ENCODE measurements around the gene OSER1. TPM values are rescaled to one million over a fixed set of nuclear protein-coding genes. Genes with fewer than 3 reads are reported as not detected.
"Not testable (repeated sequence)": the region's sequence is repeated elsewhere in the genome, so short reads cannot be mapped to it uniquely, and the experiment has no call there.

OSER1 gene
- total RNA-seq, 1 donor from 2014 or later = 25.6 TPM

GRCh38 chr20:44204156-44204831 lies 6.3 kb downstream of the OSER1 start:
- peak; percentile 79 for DNase-seq (ENCODE audit: extremely low read depth, low read depth, low spot score)

GRCh38 chr20:44203161-44203560 lies 7.4 kb downstream of the OSER1 start:
- no peak for DNase-seq (ENCODE audit: extremely low read depth, low read depth, low spot score)

GRCh38 chr20:44200983-44201382 lies 9.6 kb downstream of the OSER1 start:
- DNase-seq (ENCODE audit: extremely low read depth, low read depth, low spot score) = no peak

GRCh38 chr20:44200371-44200770 lies 10.2 kb downstream of the OSER1 start:
- DNase-seq (ENCODE audit: extremely low read depth, low read depth, low spot score) = no peak

GRCh38 chr20:44199877-44200276 lies 10.7 kb downstream of the OSER1 start:
- no peak for DNase-seq (ENCODE audit: extremely low read depth, low read depth, low spot score)

- no peak for DNase-seq (ENCODE audit: extremely low read depth, low read depth, low spot score)
Observed at GRCh38 chr20:44198872-44199271, 11.7 kb downstream of the OSER1 start.

GRCh38 chr20:44196271-44196670 lies 14.3 kb downstream of the OSER1 start:
- DNase-seq (ENCODE audit: extremely low read depth, low read depth, low spot score) = no peak

- no peak for DNase-seq (ENCODE audit: extremely low read depth, low read depth, low spot score)
Observed at GRCh38 chr20:44195605-44196004, 15.0 kb downstream of the OSER1 start.

- no peak for DNase-seq (ENCODE audit: extremely low read depth, low read depth, low spot score)
Observed at GRCh38 chr20:44193801-44194200, 16.8 kb downstream of the OSER1 start.

- DNase-seq (ENCODE audit: extremely low read depth, low read depth, low spot score) = not testable (repeated sequence)
Observed at GRCh38 chr20:44191640-44192039, 18.9 kb downstream of the OSER1 start.

- DNase-seq (ENCODE audit: extremely low read depth, low read depth, low spot score) = peak; percentile 72
Observed at GRCh38 chr20:44190197-44190852, 20.2 kb downstream of the OSER1 start.

- no peak for DNase-seq (ENCODE audit: extremely low read depth, low read depth, low spot score)
Observed at GRCh38 chr20:44188752-44189151, 21.8 kb downstream of the OSER1 start.

- DNase-seq (ENCODE audit: extremely low read depth, low read depth, low spot score) = no peak
Observed at GRCh38 chr20:44187772-44188709, 22.5 kb downstream of the OSER1 start.

- DNase-seq (ENCODE audit: extremely low read depth, low read depth, low spot score) = no peak
Observed at GRCh38 chr20:44187054-44187771, 23.4 kb downstream of the OSER1 start, which contains the start of gene JPH2. TSS of gene JPH2 (minus strand) at chr20:44187188. CDS start at chr20:44186705, 483 bp downstream.

- no peak for DNase-seq (ENCODE audit: extremely low read depth, low read depth, low spot score)
Observed at GRCh38 chr20:44186674-44187053, 23.9 kb downstream of the OSER1 start.

- no peak for DNase-seq (ENCODE audit: extremely low read depth, low read depth, low spot score)
Observed at GRCh38 chr20:44186201-44186600, 24.4 kb downstream of the OSER1 start.

GRCh38 chr20:44185574-44185973 lies 25.0 kb downstream of the OSER1 start:
- DNase-seq (ENCODE audit: extremely low read depth, low read depth, low spot score) = no peak

GRCh38 chr20:44183282-44183681 lies 27.3 kb downstream of the OSER1 start:
- no peak for DNase-seq (ENCODE audit: extremely low read depth, low read depth, low spot score)

GRCh38 chr20:44182863-44183262 lies 27.7 kb downstream of the OSER1 start:
- no peak for DNase-seq (ENCODE audit: extremely low read depth, low read depth, low spot score)

- no peak for DNase-seq (ENCODE audit: extremely low read depth, low read depth, low spot score)
Observed at GRCh38 chr20:44182135-44182765, 28.3 kb downstream of the OSER1 start.
